ENCODE data around the gene GRAMD2A. TPM values are rescaled to one million over a fixed set of nuclear protein-coding genes. Genes with fewer than 3 reads are reported as not detected.

GRAMD2A gene
- total RNA-seq, 1 donor from 2014 or later, result not detected

DNA sequence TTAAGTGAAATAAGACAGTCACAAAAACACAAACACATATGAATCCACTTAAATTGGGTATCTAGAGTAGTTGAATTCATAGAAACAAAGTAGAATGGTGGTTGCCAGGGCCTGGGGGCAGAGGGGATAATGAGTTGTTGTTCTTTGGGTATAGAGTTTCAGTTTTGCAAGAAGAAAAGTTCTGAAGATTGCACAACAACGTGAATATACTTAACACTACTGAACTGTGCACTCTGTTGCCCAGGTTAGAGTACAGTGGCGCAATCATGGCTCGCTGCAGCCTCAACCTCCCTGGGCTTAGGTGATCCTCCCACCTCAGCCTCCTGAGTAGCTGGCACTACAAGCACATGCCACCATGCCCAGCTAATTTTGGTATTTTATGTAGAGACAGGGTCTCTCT lies 14.9 kb downstream of the GRAMD2A start:
- Histone ChIP-seq H3K9me3 (no peaks in the 10 kb centered on the region), H3K4me3 (no peak overlapping the region), H3K36me3 (no peaks in the 10 kb centered on the region), H3K27me3 (no peaks in the 10 kb centered on the region), H3K4me1 (peaks cover 12 to 19% of the 10 kb centered on the region in 2 donors), H3K27ac (no peak overlapping the region)
- no peak for DNase-seq (ENCODE audit: low spot score in 2 of 2)
- TF ChIP-seq, protein P1, sequence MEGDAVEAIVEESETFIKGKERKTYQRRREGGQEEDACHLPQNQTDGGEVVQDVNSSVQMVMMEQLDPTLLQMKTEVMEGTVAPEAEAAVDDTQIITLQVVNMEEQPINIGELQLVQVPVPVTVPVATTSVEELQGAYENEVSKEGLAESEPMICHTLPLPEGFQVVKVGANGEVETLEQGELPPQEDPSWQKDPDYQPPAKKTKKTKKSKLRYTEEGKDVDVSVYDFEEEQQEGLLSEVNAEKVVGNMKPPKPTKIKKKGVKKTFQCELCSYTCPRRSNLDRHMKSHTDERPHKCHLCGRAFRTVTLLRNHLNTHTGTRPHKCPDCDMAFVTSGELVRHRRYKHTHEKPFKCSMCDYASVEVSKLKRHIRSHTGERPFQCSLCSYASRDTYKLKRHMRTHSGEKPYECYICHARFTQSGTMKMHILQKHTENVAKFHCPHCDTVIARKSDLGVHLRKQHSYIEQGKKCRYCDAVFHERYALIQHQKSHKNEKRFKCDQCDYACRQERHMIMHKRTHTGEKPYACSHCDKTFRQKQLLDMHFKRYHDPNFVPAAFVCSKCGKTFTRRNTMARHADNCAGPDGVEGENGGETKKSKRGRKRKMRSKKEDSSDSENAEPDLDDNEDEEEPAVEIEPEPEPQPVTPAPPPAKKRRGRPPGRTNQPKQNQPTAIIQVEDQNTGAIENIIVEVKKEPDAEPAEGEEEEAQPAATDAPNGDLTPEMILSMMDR (IDR thresholded peaks at IDR 0.05), result no peak
- intact Hi-C loops (cut with DNase I), result no loop called here

DNA sequence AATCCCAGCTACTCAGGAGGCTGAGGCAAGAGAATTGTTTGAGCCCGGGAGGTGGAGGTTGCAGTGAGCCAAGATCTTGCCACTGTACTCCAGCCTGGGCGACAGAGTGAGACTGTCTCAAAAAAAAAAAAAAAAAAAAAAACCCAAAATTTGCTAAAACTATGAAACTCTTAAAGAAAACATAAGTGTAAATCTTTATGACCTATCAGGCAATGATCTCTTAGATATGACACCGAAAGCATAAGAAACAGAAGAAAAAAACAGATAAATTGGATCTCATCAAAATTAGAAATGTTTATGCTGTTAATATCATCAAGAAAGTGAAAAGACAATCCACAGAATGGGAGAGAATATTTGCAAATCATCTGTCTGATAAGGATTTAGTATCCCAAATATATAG lies 15.3 kb downstream of the GRAMD2A start:
- no peak for DNase-seq (ENCODE audit: low spot score in 2 of 2)
- peaks cover 12 to 19% of the 10 kb centered on the region in 2 donors for H3K4me1 ChIP-seq
- no peaks in the 10 kb centered on the region for H3K27me3 ChIP-seq
- H3K4me3 ChIP-seq, result no peak overlapping the region
- no peaks in the 10 kb centered on the region for H3K36me3 ChIP-seq
- no peaks in the 10 kb centered on the region for H3K9me3 ChIP-seq
- no peak overlapping the region for H3K27ac ChIP-seq
- TF ChIP-seq, protein P1 (IDR thresholded peaks at IDR 0.05), result no peak
- intact Hi-C loops (cut with DNase I), result no loop called here

DNA sequence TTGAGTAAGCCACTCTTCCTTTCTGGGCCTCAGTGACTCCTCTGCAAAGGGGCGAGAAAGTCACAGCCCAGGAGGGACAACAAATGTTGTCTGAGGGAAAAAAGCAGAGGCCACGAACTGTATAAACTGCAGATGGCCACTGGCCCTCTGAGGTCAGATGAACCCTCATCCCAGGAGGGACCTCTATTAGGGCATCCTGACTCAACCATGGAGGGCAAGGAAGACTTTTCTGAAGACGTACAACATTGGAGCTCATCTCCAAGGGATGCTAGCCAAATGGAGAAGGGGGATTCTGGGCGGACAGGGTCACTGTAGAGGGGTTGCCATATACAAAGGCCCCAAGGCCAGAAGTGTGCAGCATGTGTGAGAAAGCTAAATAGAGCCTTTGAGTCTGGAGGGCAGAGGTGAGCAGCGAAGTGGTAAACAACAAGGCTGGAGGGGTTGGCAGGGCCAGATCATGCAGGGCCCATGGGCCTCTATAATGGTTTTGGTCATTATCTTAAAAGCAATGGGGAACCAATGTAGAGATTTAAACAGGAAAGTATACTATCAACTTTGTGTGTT lies 16.7 kb downstream of the GRAMD2A start:
- Histone ChIP-seq H3K4me1 (peaks cover 12 to 19% of the 10 kb centered on the region in 2 donors), H3K36me3 (no peaks in the 10 kb centered on the region), H3K27me3 (no peaks in the 10 kb centered on the region), H3K4me3 (no peak overlapping the region), H3K27ac (peak overlapping the region in 1 of 2 donors; percentile 53), H3K9me3 (no peaks in the 10 kb centered on the region)
- intact Hi-C loops (cut with DNase I), result no loop called here
- TF ChIP-seq, protein P1 (IDR thresholded peaks at IDR 0.05), result no peak
- DNase-seq (ENCODE audit: low spot score in 2 of 2), result no peak

DNA sequence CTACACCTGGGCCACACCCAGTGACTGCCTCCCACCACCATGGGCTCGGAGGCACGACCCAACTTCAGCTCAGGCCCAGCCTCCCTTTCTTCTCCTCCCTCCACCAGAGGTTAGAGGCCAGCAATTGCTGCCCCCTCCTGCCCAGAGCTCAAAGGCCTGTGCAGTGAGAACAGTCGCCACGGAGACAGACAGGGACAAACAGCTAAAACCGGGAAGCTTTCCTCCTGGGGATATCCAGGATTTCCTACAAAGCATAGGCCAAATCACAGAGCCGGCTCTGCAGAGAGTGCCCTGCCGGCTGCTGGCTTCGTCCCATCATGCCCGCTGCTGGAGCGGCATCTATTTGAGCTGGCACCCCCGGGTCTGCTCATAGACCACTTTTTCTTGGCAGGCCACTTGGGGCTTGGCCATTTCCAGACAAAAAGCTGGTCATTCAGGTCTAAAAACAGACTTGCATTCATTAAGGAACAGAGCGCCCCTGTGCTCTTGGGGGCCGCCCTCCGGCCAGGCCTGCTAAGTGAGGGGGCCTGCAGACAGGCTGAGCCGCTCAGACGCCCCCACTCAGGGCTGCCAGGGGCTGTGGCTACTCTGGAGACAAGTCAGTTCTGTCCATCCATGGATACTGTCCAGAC lies 17.5 kb downstream of the GRAMD2A start:
- peaks cover 12 to 19% of the 10 kb centered on the region in 2 donors for H3K4me1 ChIP-seq
- no peak for DNase-seq (ENCODE audit: low spot score in 2 of 2)
- no peaks in the 10 kb centered on the region for H3K27me3 ChIP-seq
- no peaks in the 10 kb centered on the region for H3K36me3 ChIP-seq
- intact Hi-C loops (cut with DNase I), result no loop called here
- H3K4me3 ChIP-seq, result peak overlapping the region in 1 of 2 donors; percentile 9
- peak overlapping the region; percentile 53 to 71 for H3K27ac ChIP-seq
- no peaks in the 10 kb centered on the region for H3K9me3 ChIP-seq
- TF ChIP-seq, protein P1 (IDR thresholded peaks at IDR 0.05), result no peak

DNA sequence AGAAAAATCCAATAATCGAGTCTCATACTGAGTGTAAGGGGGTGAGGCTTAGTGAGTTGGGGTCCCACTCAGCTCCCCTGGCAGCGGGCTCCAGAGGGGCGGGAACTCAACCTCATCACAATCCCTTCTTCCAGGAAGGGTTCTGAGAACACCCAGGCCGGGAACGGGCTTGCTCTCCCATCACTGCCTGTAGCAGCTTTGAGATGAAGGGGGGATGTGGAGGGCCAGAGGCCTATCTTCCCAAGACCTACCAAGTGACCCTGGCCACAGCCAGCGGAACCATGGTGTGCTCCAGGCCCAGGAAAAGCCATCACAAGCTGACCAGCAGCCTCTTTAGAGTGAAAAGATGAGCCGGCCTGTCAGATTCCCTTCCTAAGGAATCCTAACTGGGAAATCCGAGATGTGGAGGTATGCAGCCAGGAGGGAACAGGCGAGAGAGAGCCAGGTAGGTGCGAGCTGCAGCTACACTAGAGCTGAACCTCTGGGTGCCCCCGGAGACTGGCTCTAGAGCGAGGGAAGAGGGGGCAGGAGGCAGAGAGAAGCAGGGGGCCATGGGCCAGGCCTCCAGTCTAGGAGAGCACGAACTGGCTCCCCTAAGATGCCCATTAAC lies 18.5 kb downstream of the GRAMD2A start:
- Histone ChIP-seq H3K27me3 (no peaks in the 10 kb centered on the region), H3K27ac (peak overlapping the region in 1 of 2 donors; percentile 53), H3K9me3 (no peaks in the 10 kb centered on the region), H3K4me1 (peaks cover 12 to 15% of the 10 kb centered on the region in 2 donors), H3K36me3 (no peaks in the 10 kb centered on the region), H3K4me3 (no peak overlapping the region)
- intact Hi-C loops (cut with DNase I), result no loop called here
- DNase-seq (ENCODE audit: low spot score in 2 of 2), result no peak
- TF ChIP-seq, protein P1 (IDR thresholded peaks at IDR 0.05), result no peak
